Skeletal muscle tissue (tissue), 4 donors: ENCODE results near the gene NCOA3. TPM values are rescaled to one million over a fixed set of nuclear protein-coding genes. Genes with fewer than 3 reads are reported as not detected.
A peak's percentile ranks its signal among the peaks of the same experiment; 100 is the strongest.
"Not testable (repeated sequence)": the region's sequence is repeated elsewhere in the genome, so short reads cannot be mapped to it uniquely, and the experiment has no call there.

Experiments used
- H3K27ac ChIP-seq: one replicate; pipeline ENCODE4 v1.7.0; 2013; ENCODE audit warnings: mild to moderate bottlenecking, low read depth, low read length, inconsistent platforms
- H3K27me3 ChIP-seq, 3 donors: one replicate each; pipeline ENCODE4 v1.7.0; 2013; ENCODE audit warnings: low read length in 3 of 3; ENCODE audit not compliant: control insufficient read depth in 3 of 3, insufficient read depth in 3 of 3
- H3K36me3 ChIP-seq, 3 donors: one replicate each; pipeline ENCODE4 v1.7.0; 2013; ENCODE audit warnings: low read length in 3 of 3; ENCODE audit not compliant: control insufficient read depth in 3 of 3, insufficient read depth in 3 of 3
- H3K4me1 ChIP-seq, 3 donors: one replicate each; pipeline ENCODE4 v1.7.0; 2013; ENCODE audit warnings: low read length in 3 of 3, mild to moderate bottlenecking in 3 of 3; ENCODE audit not compliant: control insufficient read depth in 3 of 3, insufficient read depth in 3 of 3
- H3K4me3 ChIP-seq, 3 donors: one replicate each; pipeline ENCODE4 v1.7.0; 2013; ENCODE audit warnings: low read length in 3 of 3
- H3K9ac ChIP-seq, 3 donors: one replicate each; pipeline ENCODE4 v1.7.0; 2013; ENCODE audit warnings: low read length in 3 of 3, mild to moderate bottlenecking in 3 of 3, moderate library complexity in 2 of 3, low read depth in 1 of 3
- H3K9me3 ChIP-seq, 3 donors: one replicate each; pipeline ENCODE4 v1.7.0; 2013; ENCODE audit warnings: low read length in 3 of 3; ENCODE audit not compliant: control insufficient read depth in 3 of 3
- total RNA-seq: library from RNA; depleted of rRNA; stranded (reverse); fragments of >200 nt; gene quantifications from one replicate; pipeline ENCODE4 v1.2.3, GENCODE V29; 2014
- donor health status: Osteomylitis.

Gene NCOA3
- 25.6 TPM for total RNA-seq

DNA sequence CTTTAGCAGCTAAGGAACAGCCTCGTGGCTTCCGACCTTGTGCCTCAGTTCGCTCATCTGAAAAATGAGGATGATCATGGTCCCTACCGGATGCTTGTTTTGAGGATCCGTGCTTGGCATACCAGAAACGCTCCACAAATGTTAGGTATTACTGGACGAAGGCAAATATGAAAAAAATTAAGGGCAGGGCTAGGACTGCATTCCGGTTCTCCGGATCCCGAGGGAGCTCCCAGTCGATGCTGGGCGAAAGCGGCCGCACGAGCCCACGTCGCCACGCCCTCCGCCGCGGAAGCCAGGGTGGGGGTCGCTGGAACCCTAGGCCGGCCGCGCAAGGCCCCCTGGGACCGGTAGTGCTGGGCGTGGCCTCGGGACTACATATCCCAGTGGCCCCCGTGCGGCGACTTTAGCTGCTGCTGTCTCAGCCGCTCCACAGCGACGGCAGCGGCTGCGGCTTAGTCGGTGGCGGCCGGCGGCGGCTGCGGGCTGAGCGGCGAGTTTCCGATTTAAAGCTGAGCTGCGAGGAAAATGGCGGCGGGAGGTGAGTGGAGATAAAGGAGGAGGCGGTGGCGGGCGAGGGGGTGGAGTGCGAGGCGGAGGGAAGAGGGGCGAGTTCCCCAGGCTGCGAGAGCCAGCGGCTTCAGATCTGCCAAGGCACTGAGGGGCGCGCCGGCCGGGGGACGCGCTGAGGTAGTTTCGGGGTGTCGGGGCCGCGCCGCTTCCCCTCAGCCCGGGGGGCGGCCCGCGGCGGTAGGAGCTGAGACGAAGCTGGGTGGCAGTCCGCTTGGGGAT is at the start of gene NCOA3:
NCOA3 (plus strand) TSS at position 406 of the 789 bp plus-strand sequence. CDS start 120,361 bp downstream, outside the sequence.
- H3K9me3 ChIP-seq, result no peaks in the 10 kb centered on the region
- H3K4me1 ChIP-seq, result peaks cover 7 to 20% (median 18%) of the 10 kb centered on the region in 3 donors
- peak within 1 kb of the TSS; percentile 89 to 92 (median 92) for H3K9ac ChIP-seq
- H3K4me3 ChIP-seq, result peak within 1 kb of the TSS; percentile 79 to 89 (median 81)
- H3K27ac ChIP-seq, result peak within 1 kb of the TSS; percentile 86
- H3K27me3 ChIP-seq, result no peaks in the 10 kb centered on the region
- no peaks in the 10 kb centered on the region for H3K36me3 ChIP-seq

DNA sequence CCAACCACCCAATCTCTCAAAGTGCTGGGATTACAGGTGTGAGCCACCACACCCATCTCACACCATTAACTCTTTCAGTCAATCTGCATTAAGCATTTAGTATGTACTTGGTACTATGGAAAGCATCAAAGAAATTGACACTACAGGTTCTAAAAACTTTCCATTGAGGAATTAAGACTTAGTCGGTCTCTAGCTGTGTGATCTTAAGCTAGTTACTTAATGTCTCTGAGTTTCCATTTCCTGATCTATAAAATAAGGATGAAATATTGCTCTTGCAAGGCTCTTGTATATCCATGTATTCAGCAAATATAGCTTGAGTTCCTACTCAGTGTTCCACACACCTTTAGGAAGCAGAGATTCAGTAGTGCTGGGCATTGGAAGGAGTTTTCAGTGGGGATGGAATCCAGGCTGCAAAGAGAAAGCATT is 48.9 kb upstream of the NCOA3 start:
- Histone ChIP-seq H3K36me3 (no peaks in the 10 kb centered on the region), H3K9ac (no peak overlapping the region), H3K4me1 (no peaks in the 10 kb centered on the region), H3K27me3 (no peaks in the 10 kb centered on the region), H3K9me3 (no peaks in the 10 kb centered on the region), H3K4me3 (no peak overlapping the region), H3K27ac (no peak overlapping the region)

DNA sequence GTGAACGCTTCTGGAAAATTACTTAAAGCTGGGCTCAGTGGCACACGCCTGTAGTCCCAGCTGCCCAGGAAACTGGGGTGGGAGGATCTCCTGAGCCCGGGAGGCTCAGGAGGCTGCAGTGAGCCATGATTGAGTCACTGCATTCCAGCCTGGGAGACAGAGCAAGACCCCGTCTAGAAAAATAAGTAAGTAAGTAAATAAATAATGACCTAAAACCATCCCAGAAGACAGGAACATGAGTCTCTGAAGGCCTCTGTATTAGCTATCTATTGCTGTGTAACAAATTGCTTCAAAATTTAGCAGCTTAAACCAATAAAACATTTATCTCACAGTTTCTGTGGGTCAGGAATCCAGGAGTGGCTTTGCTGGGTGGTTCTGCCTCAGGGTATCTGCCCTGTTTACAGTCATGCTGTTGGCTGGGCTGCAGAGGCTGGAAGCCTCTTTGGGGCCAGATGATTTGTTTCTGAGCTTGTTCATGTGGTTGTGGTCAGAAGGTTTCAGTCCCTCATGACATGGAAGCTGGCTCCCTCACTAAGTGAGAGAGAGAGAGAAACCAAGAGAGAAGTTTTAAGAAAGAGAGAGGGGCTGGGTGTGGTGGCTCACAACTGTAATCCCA is 48.4 kb upstream of the NCOA3 start:
- H3K9ac ChIP-seq, result no peak overlapping the region
- no peaks in the 10 kb centered on the region for H3K27me3 ChIP-seq
- H3K9me3 ChIP-seq, result no peaks in the 10 kb centered on the region
- no peaks in the 10 kb centered on the region for H3K4me1 ChIP-seq
- no peaks in the 10 kb centered on the region for H3K36me3 ChIP-seq
- H3K4me3 ChIP-seq, result no peak overlapping the region
- H3K27ac ChIP-seq, result no peak overlapping the region

DNA sequence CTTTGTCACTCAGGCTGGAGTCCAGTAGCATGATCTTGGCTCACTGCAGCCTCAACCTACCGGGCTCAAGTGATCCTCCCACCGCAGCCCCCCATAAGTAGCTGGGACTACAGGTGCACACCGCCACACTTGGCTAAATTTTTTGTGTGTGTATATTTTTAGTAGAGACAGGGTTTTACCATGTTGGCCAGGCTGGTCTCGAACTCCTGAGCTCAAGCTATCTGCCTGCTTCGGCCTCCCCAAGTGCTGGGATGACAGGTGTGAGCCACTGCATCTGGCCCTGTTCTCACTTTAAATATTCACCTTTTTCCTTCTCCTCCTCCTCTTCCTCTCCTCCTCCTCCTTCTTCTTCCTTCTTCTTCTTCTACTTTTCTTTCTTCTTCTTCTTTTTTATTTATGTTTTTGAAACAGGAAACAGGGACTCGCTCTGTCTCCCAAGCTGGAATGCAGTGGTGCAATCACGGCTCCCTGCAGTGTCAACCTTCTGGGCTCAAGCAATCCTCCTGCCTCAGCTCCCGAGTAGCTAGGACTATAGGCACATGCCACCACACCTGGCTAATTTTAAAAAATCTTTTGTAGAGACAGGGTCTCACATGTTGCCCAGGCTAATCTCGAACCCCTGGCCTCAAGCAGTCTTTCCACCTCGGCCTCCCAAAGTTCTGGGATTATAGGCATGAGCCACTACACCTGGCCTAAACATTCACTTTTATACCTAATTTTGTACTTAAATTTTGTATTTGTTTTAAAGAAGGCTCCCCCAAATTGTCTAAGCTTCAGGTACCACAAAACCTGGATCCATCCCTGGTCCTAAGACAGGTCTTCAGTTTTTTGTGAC is 47.2 kb upstream of the NCOA3 start:
- Histone ChIP-seq H3K27me3 (no peaks in the 10 kb centered on the region), H3K4me3 (no peak overlapping the region), H3K9ac (no peak overlapping the region), H3K27ac (no peak overlapping the region), H3K36me3 (no peaks in the 10 kb centered on the region), H3K9me3 (no peaks in the 10 kb centered on the region), H3K4me1 (no peaks in the 10 kb centered on the region)

DNA sequence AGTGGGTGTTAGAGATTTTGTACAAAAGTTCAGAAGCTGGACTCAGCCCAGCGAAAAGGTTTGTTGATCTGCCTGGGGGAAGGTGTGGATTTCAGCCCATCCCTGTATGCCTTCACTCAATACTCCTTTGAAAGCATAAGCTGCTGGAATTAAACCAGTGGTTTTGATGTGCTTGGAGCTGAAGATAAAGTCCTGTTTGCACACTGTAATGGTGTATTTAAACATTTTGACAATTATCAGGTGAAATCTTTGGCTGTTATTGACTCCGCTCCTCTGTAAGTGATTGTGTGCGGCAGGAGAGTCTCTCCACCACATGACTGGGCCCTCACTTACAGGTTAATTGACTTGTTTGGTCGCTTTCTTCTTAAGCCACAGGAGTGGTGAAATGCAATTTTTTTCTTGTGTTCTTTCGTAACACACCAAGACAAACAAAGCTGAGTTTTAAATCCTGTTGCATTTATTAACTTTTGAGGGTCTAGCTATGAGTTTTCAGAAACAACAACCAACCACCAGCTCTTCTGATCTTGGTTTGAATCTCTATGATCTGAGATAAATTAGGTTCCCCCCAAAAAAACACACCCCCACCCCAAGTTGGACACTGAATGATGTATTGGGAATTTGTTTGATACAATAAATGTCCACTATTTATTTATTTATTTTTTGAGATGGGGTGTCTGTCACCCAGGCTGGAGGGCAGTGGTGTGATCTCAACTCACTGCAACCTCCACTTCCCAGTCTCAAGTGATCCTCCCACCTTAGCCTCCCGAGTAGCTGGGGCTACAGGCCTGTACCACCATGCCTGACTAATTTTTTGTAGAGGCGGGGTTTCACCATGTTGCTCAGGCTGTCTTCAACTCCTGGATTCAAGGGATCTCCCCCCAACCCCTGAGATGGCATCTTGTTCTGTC is 46.3 kb upstream of the NCOA3 start:
- Histone ChIP-seq H3K4me3 (no peak overlapping the region), H3K36me3 (no peaks in the 10 kb centered on the region), H3K4me1 (no peaks in the 10 kb centered on the region), H3K9ac (no peak overlapping the region), H3K9me3 (no peaks in the 10 kb centered on the region), H3K27me3 (no peaks in the 10 kb centered on the region), H3K27ac (no peak overlapping the region)

DNA sequence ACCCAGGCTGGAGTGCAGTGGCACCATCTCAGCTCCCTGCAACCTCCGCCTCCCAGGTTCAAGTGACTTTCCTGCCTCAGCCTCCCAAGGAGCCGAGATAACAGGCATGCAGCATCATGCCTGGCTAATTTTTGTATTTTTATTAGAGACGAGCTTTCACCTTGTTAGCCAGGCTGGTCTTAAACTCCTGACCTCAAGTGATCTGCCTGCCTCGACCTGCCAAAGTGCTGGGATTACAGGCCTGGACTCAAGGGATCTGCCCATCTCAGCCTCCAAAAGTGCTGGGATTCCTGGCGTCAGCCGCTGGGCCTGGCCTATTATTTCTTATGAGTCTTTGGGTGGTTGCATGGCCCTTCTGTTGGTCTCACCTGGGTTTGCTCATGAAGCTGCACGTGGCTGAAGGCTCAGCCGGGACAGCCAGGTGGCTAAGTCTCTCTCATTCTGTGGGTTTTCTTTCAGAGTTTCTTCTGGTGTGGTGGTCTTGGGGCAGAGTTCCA is 45.6 kb upstream of the NCOA3 start:
- H3K4me3 ChIP-seq, result no peak overlapping the region
- H3K27ac ChIP-seq, result no peak overlapping the region
- H3K27me3 ChIP-seq, result no peaks in the 10 kb centered on the region

DNA sequence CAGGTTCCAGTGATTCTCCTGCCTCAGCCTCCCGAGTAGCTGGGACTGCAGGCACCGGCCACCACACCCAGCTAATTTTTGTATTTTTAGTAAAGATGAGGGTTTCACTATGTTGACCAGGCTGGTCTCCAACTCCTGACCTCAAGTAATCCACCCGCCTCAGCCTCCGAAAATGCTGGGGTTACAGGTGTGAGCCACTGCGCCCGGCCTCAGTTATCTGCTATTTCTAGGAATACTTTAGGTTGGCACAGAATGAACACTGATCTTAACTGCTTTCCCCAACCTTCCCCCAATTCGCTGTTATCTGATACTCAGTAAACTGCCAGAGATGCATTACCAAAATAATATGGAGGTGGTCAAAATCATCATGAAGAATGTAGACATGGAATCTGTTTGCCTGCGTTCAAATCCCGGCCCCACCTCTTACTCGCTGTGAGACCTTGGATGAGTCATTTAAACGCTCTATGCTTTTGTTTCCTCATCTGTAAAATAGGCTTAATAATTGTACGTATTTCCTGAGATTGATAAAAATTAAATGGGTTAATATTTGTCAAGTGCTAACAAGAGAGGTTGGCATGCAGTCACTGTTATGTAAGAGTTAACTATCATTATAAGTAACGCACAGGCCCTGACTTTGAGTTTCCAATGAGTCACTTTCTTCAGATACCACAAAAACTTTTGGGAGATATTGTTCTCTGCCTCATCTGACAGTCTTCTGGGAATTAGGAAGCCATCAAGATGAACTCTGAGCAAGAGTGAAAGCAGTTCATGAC is 44.5 kb upstream of the NCOA3 start:
- Histone ChIP-seq H3K9ac (no peak overlapping the region), H3K4me3 (no peak overlapping the region), H3K4me1 (no peaks in the 10 kb centered on the region), H3K36me3 (no peaks in the 10 kb centered on the region), H3K27ac (no peak overlapping the region), H3K9me3 (no peaks in the 10 kb centered on the region), H3K27me3 (no peaks in the 10 kb centered on the region)

More for the DNA sequence above, 45.6 kb upstream of the NCOA3 start:
- H3K4me1 ChIP-seq, result no peaks in the 10 kb centered on the region
- no peaks in the 10 kb centered on the region for H3K9me3 ChIP-seq
- H3K36me3 ChIP-seq, result no peaks in the 10 kb centered on the region
- no peak overlapping the region for H3K9ac ChIP-seq

DNA sequence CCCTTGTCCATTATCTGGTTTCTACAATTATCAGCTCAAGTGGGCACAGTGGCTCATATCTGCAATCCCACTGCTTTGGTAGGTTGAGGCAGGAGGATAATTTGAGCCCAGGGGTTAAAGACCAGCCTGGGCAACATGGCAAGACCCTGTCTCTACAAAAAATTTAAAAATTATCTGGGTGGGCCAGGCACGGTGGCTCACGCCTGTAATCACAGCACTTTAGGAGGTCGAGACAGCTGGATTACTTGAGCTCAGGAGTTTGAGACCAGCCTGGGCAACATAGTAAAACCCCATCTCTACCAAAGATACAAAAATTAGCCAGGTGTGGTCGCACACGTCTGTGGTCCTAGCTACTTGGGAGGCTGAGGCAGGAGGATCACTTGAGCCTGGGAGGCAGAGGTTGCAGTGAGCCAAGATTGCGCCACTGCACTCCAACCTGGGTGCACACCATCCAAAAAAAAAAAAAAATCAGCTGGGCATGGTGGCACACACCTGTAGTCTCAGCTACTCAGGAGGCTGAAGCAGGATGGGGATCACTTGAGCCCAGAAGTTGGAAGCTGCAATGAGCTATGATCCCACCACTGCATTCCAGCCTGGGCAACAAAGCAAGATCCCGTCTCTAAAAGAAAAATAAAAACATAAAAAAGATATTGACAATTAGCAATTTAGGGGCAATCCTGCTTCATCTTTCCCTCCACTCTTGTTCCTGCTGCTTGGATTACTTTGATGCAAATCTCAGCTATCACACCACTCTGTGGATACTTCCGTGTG is 43.2 kb upstream of the NCOA3 start:
- not testable (repeated sequence) for H3K9me3 ChIP-seq, H3K4me1 ChIP-seq, H3K9ac ChIP-seq, H3K27ac ChIP-seq, H3K36me3 ChIP-seq, H3K4me3 ChIP-seq, H3K27me3 ChIP-seq
